Brain microvascular endothelial cell (primary cell): Measurements from ENCODE around the gene ALOX15.
"Not testable (repeated sequence)": the region's sequence is repeated elsewhere in the genome, so short reads cannot be mapped to it uniquely, and the experiment has no call there.

Experiments used
- DNase-seq: peaks from one replicate; pipeline ENCODE4 v3.0.0-alpha.2; 2020
- H3K27ac ChIP-seq: fragments of 250-450 bp; sonication (Bioruptor Pico); 2 replicates; pipeline ENCODE4 v1.5.1; 2020; ENCODE audit warnings: mild to moderate bottlenecking, moderate library complexity
- H3K27me3 ChIP-seq: fragments of 250-450 bp; sonication (Bioruptor Pico); replicated peaks from 2 replicates; pipeline ENCODE4 v1.5.1; 2020; ENCODE audit warnings: mild to moderate bottlenecking
- H3K36me3 ChIP-seq: fragments of 250-450 bp; sonication (Bioruptor Pico); replicated peaks from 2 replicates; pipeline ENCODE4 v1.5.1; 2020; ENCODE audit warnings: mild to moderate bottlenecking
- H3K4me3 ChIP-seq: 2 replicates; pipeline ENCODE4 v1.5.1; 2011; ENCODE audit warnings: low read depth, mild to moderate bottlenecking, control low read depth, low read length, moderate library complexity
- in situ Hi-C: cut with HindIII; loops from 2 replicates; pipeline ENCODE4 v1.10.0; 2017; ENCODE audit warnings: low sequenced_read_pairs, low pct_ligation_motif_present
- TF ChIP-seq, protein P1 (sequence below): IDR thresholded peaks from 2 replicates; pipeline ENCODE4 v1.5.1; 2011; ENCODE audit warnings: low read depth, mild to moderate bottlenecking, moderate library complexity, low read length, control low read depth, inconsistent platforms; ENCODE audit errors: missing control alignments

The ALOX15 gene

DNA sequence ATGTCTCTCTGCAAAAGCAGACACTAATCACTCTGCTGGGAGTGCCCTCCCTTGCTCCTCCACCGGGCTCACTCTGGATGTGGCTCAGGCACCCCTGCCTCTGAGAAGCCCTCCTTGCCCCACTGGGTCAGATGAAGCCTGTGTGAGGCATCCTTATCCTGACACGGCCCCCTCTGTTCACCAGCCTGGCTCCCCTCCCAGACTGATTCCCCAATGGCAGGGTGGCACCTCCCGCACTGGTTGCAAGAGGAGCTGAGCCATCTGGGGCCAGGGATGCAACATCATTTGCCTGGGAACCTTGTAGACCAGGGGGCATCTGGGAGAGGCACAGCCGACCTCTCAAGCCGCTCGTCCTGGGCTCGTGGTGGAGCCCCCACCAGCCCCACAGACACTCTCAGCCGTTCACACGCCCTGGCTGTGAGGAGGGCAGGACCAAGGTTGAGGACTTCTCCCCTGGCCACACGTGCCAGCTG, 50.5 kb downstream of the ALOX15 start:
- no peak overlapping the region for H3K27ac ChIP-seq
- DNase-seq, result no peak
- TF ChIP-seq, protein P1, sequence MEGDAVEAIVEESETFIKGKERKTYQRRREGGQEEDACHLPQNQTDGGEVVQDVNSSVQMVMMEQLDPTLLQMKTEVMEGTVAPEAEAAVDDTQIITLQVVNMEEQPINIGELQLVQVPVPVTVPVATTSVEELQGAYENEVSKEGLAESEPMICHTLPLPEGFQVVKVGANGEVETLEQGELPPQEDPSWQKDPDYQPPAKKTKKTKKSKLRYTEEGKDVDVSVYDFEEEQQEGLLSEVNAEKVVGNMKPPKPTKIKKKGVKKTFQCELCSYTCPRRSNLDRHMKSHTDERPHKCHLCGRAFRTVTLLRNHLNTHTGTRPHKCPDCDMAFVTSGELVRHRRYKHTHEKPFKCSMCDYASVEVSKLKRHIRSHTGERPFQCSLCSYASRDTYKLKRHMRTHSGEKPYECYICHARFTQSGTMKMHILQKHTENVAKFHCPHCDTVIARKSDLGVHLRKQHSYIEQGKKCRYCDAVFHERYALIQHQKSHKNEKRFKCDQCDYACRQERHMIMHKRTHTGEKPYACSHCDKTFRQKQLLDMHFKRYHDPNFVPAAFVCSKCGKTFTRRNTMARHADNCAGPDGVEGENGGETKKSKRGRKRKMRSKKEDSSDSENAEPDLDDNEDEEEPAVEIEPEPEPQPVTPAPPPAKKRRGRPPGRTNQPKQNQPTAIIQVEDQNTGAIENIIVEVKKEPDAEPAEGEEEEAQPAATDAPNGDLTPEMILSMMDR, result no peak
- in situ Hi-C loops, result no loop called here
- no peak overlapping the region for H3K4me3 ChIP-seq
- H3K27me3 ChIP-seq, result peaks cover 15% of the 10 kb centered on the region
- H3K36me3 ChIP-seq, result no peaks in the 10 kb centered on the region

DNA sequence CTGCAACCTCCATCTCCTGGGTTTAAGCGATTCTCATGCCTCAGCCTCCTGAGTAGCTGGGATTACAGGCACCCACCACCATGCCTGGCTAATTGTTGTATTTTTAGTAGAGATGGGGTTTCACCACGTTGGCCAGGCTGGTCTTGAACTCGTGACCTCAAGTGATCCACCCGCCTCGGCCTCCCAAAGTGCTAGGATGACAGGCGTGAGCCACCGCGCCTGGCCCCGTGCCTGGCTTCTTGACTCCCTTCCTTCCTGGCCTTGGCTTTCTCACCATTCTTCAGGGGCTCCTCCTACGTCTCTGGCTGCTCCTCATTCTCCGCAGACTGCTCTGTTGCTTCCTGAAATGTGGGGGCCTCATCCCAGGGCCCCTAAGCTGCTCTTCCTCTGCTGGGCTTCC, 51.4 kb downstream of the ALOX15 start:
- H3K4me3 ChIP-seq, DNase-seq, in situ Hi-C loops, H3K36me3 ChIP-seq, H3K27ac ChIP-seq: not testable (repeated sequence)
- H3K27me3 ChIP-seq, result peaks cover 25% of the 10 kb centered on the region

DNA sequence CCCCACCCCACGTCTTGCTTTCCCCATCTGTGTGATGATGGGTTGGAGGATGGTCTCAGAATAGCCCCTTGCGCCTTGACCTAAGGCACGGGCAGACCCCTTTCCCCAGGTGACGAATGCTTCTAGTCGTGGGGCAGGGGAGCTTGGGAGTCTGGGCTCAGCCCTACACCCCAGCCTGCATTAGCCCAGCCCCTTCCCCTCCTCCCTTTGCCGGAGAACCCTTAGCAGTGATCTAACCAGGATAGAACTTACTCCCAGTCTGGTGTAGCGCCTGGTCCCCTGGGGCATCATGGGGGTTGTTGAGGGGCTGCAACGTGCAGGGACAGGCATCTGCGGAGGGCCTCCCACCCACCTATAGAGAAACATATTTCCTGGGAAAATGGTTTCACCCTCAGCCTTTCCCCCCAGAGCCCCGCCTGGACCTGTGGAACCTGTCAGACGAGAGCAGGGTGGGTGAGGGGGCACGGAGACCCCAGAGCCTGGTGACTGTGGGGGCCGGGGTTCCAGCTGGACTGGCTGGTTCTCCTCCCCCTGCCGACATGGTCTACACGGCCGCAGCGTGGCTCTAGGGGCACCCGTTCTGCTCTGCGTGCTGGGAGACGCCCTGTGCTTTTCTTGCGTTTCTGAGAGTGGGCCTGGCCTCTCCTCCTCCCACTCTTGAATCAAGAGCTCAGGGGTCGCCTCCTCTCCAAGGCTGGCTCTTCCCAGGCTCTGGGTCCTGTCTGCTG, 52.4 kb downstream of the ALOX15 start:
- in situ Hi-C loops, result no loop called here
- no peak overlapping the region for H3K4me3 ChIP-seq
- peaks cover 34% of the 10 kb centered on the region for H3K27me3 ChIP-seq
- no peaks in the 10 kb centered on the region for H3K36me3 ChIP-seq
- no peak for DNase-seq
- H3K27ac ChIP-seq, result no peak overlapping the region
- TF ChIP-seq, protein P1, result no peak

DNA sequence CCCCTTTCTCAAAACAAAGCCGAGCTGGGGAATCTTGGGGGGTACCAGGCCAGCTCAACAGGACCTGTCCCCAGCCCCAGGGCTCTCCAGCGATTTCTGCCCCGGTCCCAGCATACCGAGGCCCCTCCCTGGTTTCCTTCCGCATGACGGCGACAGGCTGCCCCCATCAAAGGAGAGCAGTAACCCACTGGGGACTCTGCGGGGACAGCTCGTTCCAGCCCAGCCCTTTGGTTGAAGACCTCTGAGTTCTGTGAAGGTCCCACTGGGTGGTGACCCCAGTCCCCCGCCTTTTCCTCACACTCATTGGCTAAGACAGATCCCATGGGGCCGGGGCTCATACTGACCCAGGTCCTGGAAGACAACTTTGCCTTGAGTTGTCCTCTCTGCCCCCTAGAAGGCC, 53.1 kb downstream of the ALOX15 start:
- no peak for DNase-seq
- in situ Hi-C loops, result no loop called here
- TF ChIP-seq, protein P1, result no peak
- H3K4me3 ChIP-seq, result no peak overlapping the region
- H3K36me3 ChIP-seq, result no peaks in the 10 kb centered on the region
- peaks cover 41% of the 10 kb centered on the region for H3K27me3 ChIP-seq
- no peak overlapping the region for H3K27ac ChIP-seq

DNA sequence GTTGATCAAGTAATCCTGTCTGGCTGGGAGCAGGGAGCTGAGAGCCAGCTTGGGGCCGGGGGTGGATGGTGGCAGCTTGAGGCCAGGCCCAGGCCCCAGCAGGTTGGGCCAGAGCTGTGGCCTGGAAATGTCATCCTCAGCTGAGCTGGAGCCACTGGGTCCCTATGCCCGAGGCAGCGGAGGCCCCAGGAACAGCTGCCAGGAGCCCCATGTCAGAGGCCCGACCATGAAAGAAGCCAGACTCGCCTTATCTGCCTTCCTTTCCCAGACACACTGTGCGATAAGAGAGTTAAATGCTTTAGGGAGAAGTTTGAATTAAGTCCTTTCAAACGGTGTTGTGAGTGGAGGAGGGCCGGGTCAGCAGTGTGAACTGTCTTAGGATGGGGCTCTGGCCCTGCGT, 53.7 kb downstream of the ALOX15 start:
- TF ChIP-seq, protein P1, result no peak
- H3K27me3 ChIP-seq, result peaks cover 47% of the 10 kb centered on the region
- in situ Hi-C loops, result no loop called here
- H3K36me3 ChIP-seq, result no peaks in the 10 kb centered on the region
- no peak overlapping the region for H3K4me3 ChIP-seq
- DNase-seq, result no peak
- H3K27ac ChIP-seq, result no peak overlapping the region

DNA sequence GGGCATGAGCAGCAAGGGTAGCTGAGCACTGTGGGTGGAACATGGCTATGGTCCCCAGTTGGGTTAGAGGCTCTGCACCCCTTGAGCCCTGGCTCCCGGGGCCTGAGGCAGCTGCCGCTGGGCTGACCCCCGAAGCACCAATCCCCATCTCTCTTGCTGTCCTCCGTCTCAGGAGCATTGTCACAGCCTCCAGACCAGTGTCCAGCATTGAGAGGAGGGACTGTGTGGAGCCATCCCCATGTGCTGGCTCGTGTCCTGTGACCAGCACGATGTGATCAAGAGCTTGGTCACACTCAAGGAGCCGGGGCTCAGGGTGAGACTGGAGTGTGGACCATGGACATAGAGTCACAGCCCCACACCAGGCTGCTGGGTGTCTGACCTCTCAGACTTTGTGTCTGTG, 54.3 kb downstream of the ALOX15 start:
- TF ChIP-seq, protein P1, result no peak
- H3K27ac ChIP-seq, result no peak overlapping the region
- no peak overlapping the region for H3K4me3 ChIP-seq
- in situ Hi-C loops, result no loop called here
- peaks cover 51% of the 10 kb centered on the region for H3K27me3 ChIP-seq
- H3K36me3 ChIP-seq, result no peaks in the 10 kb centered on the region
- DNase-seq, result no peak
